ENCODE data around the gene BCL7A.
A peak's percentile ranks its signal among the peaks of the same experiment; 100 is the strongest.

BCL7A gene

GRCh38 chr12:122060081-122060501, 38.4 kb downstream of the BCL7A start:
- TF ChIP-seq CTCF (IDR thresholded peaks at IDR 0.05; ENCODE audit: low read length) (no peak), EZH2 (IDR thresholded peaks at IDR 0.05; ENCODE audit: borderline replicate concordance, low read length) (no peak)
- Histone ChIP-seq H3K27ac (ENCODE audit: low read depth, low read length, poor library complexity, severe bottlenecking) (no peak overlapping the region), H3F3A (ENCODE audit: insufficient read depth, low read length) (0 out of 2 replicates have a peak, but pooled peaks cover 8% of the 10 kb centered on the region), H3K79me2 (ENCODE audit: insufficient read depth, low read length) (no peaks in the 10 kb centered on the region), H2AFZ (ENCODE audit: low read length) (no peak overlapping the region), H3K9ac (ENCODE audit: low read length) (no peak overlapping the region), H3K27me3 (ENCODE audit: insufficient read depth, low read length) (no peaks in the 10 kb centered on the region), H3K9me2 (ENCODE audit: low read depth, low read length) (no peaks in the 10 kb centered on the region), H3K4me1 (ENCODE audit: insufficient read depth, low read length, severe bottlenecking) (peaks cover 24% of the 10 kb centered on the region), H3K9me3 (ENCODE audit: low read length) (no peaks in the 10 kb centered on the region), H3K4me3 (ENCODE audit: low read depth, low read length, poor library complexity, severe bottlenecking) (no peak overlapping the region), H3K4me2 (ENCODE audit: low read length) (no peak overlapping the region), H3K36me3 (ENCODE audit: insufficient read depth, low read length) (peaks cover 64% of the 10 kb centered on the region), H4K20me1 (ENCODE audit: insufficient read depth, low read length) (no peaks in the 10 kb centered on the region)

- H3K9me2 ChIP-seq (ENCODE audit: low read depth, low read length) = no peaks in the 10 kb centered on the region
- no peaks in the 10 kb centered on the region for H3K27me3 ChIP-seq (ENCODE audit: insufficient read depth, low read length)
- no peak overlapping the region for H3K4me3 ChIP-seq (ENCODE audit: low read depth, low read length, poor library complexity, severe bottlenecking)
- H3K4me2 ChIP-seq (ENCODE audit: low read length) = no peak overlapping the region
- H2AFZ ChIP-seq (ENCODE audit: low read length) = no peak overlapping the region
- H3K4me1 ChIP-seq (ENCODE audit: insufficient read depth, low read length, severe bottlenecking) = peaks cover 32% of the 10 kb centered on the region
- no peak overlapping the region for H3K27ac ChIP-seq (ENCODE audit: low read depth, low read length, poor library complexity, severe bottlenecking)
- peaks cover 53% of the 10 kb centered on the region for H3K36me3 ChIP-seq (ENCODE audit: insufficient read depth, low read length)
- TF ChIP-seq CTCF (IDR thresholded peaks at IDR 0.05; ENCODE audit: low read length) = no peak
- TF ChIP-seq EZH2 (IDR thresholded peaks at IDR 0.05; ENCODE audit: borderline replicate concordance, low read length) = no peak
- no peaks in the 10 kb centered on the region for H3K9me3 ChIP-seq (ENCODE audit: low read length)
- no peak overlapping the region for H3K9ac ChIP-seq (ENCODE audit: low read length)
- H4K20me1 ChIP-seq (ENCODE audit: insufficient read depth, low read length) = no peaks in the 10 kb centered on the region
- no peaks in the 10 kb centered on the region for H3K79me2 ChIP-seq (ENCODE audit: insufficient read depth, low read length)
- 0 out of 2 replicates have a peak, but pooled peaks cover 8% of the 10 kb centered on the region for H3F3A ChIP-seq (ENCODE audit: insufficient read depth, low read length)
Measured at GRCh38 chr12:122061253-122061652, 39.6 kb downstream of the BCL7A start.

- Histone ChIP-seq H3K27me3 (ENCODE audit: insufficient read depth, low read length) (no peaks in the 10 kb centered on the region), H3F3A (ENCODE audit: insufficient read depth, low read length) (0 out of 2 replicates have a peak, but pooled peaks cover 8% of the 10 kb centered on the region), H3K36me3 (ENCODE audit: insufficient read depth, low read length) (peaks cover 38% of the 10 kb centered on the region), H3K4me2 (ENCODE audit: low read length) (peak overlapping the region; percentile 69; the same call in 1 of the 2 replicates), H3K9me2 (ENCODE audit: low read depth, low read length) (no peaks in the 10 kb centered on the region), H3K9me3 (ENCODE audit: low read length) (no peaks in the 10 kb centered on the region), H3K79me2 (ENCODE audit: insufficient read depth, low read length) (no peaks in the 10 kb centered on the region), H3K4me3 (ENCODE audit: low read depth, low read length, poor library complexity, severe bottlenecking) (no peak overlapping the region), H2AFZ (ENCODE audit: low read length) (no peak overlapping the region), H3K27ac (ENCODE audit: low read depth, low read length, poor library complexity, severe bottlenecking) (peak overlapping the region; percentile 63), H3K9ac (ENCODE audit: low read length) (no peak overlapping the region; the same call in 1 of the 2 replicates), H4K20me1 (ENCODE audit: insufficient read depth, low read length) (no peaks in the 10 kb centered on the region), H3K4me1 (ENCODE audit: insufficient read depth, low read length, severe bottlenecking) (peaks cover 48% of the 10 kb centered on the region)
- TF ChIP-seq EZH2 (IDR thresholded peaks at IDR 0.05; ENCODE audit: borderline replicate concordance, low read length) (no peak), CTCF (IDR thresholded peaks at IDR 0.05; ENCODE audit: low read length) (no peak)
Measured at GRCh38 chr12:122062832-122063693, 41.4 kb downstream of the BCL7A start.

Data from OCI-LY1 (cell line).